Motor neuron (in vitro differentiated cells): ENCODE results near the gene CCR3. TPM values are rescaled to one million over a fixed set of nuclear protein-coding genes. Genes with fewer than 3 reads are reported as not detected.
"Not testable (repeated sequence)": the region's sequence is repeated elsewhere in the genome, so short reads cannot be mapped to it uniquely, and the experiment has no call there.

Experiments
- ATAC-seq, 8 experiments: fragments of 200-7000 bp; cut with Tn5 transposase; replicated peaks in 6 of 8; 2 replicates each; pipeline ENCODE4 v1.8.0; 2021; ENCODE audit warnings: mild to moderate bottlenecking in 8 of 8, moderate library complexity in 8 of 8
- H3K27ac ChIP-seq, 2 donors: fragments of 250-450 bp; sonication (Bioruptor Pico); 2 replicates each; pipeline ENCODE4 v1.9.0; 2021; ENCODE audit warnings: antibody characterized with exemption in 2 of 2, mild to moderate bottlenecking in 2 of 2, moderate library complexity in 1 of 2
- H3K4me1 ChIP-seq, 2 donors: fragments of 250-450 bp; sonication (Bioruptor Pico); replicated peaks in 1 of 2; 2 replicates each; pipeline ENCODE4 v1.6.1; 2021; ENCODE audit warnings: antibody characterized with exemption in 2 of 2, mild to moderate bottlenecking in 2 of 2, moderate library complexity in 1 of 2
- H3K4me3 ChIP-seq, 5 donors: fragments of 250-450 bp; sonication (Bioruptor Pico); 2 replicates each; pipeline ENCODE4 v1.9.0; 2021; ENCODE audit warnings: antibody characterized with exemption in 5 of 5, mild to moderate bottlenecking in 5 of 5, moderate library complexity in 4 of 5
- WGBS, 10 experiments: fragments of 450-650 bp; shearing (Covaris generic); methylation state at CpG; one replicate each; pipeline ENCODE4 v1.0.0; 2022; 5-methylcytosine and 5-hydroxymethylcytosine counted together
- in situ Hi-C, 9 experiments: fragments of 400-800 bp; cut with MboI; loops; one replicate each; pipeline ENCODE4 v1.15.0; 2021; ENCODE audit warnings: low sequenced_read_pairs in 9 of 9, low pct_unique_long_range_greater_than_20kb in 2 of 9; ENCODE audit not compliant: unreplicated experiment in 9 of 9
- total RNA-seq, 8 experiments: library from RNA; unstranded; fragments of 300-600 nt; gene quantifications; 2 replicates each; pipeline versions ENCODE4 v1.2.3 to v1.2.4, GENCODE V29; 2022

Gene CCR3
- under 1 TPM in 4 of 8 experiments, not detected in 4; 0.25 to 0.57 (median 0.36) TPM for total RNA-seq

- Histone ChIP-seq H3K4me1 (no peaks in the 10 kb centered on the region), H3K4me3 (no peak within 1 kb of the TSS), H3K27ac (no peak within 1 kb of the TSS)
- ATAC-seq: no peak
- in situ Hi-C loops: no loop called here
- 50 to 100% (median 72%) methylated on average over 1 to 4 of the region's 4 CpGs for WGBS, 10 experiments
Measured at GRCh38 chr3:46242120-46242519, at the start of gene CCR3. CCR3 (plus strand) TSS chr3:46242460; CDS start chr3:46265159, 22,699 bp downstream.

GRCh38 chr3:46192939-46193338 lies 49.3 kb upstream of the CCR3 start:
- ATAC-seq: no peak
- no peak overlapping the region for H3K4me3 ChIP-seq
- no peaks in the 10 kb centered on the region for H3K4me1 ChIP-seq
- H3K27ac ChIP-seq: no peak overlapping the region
- in situ Hi-C loops: no loop called here
- 53 to 85% (median 77%) methylated on average over 3 to 5 of the region's 5 CpGs for WGBS, 10 experiments

- Histone ChIP-seq H3K4me3 (no peak overlapping the region), H3K4me1 (no peaks in the 10 kb centered on the region), H3K27ac (no peak overlapping the region)
- 0 to 89% (median 54%) methylated on average over 1 of the region's 1 CpG; no CpG with 5 or more reads in 4 of the 10 experiments for WGBS, 10 experiments
- in situ Hi-C loops: no loop called here
- ATAC-seq: no peak
Measured at GRCh38 chr3:46193436-46193835, 48.8 kb upstream of the CCR3 start.

DNA sequence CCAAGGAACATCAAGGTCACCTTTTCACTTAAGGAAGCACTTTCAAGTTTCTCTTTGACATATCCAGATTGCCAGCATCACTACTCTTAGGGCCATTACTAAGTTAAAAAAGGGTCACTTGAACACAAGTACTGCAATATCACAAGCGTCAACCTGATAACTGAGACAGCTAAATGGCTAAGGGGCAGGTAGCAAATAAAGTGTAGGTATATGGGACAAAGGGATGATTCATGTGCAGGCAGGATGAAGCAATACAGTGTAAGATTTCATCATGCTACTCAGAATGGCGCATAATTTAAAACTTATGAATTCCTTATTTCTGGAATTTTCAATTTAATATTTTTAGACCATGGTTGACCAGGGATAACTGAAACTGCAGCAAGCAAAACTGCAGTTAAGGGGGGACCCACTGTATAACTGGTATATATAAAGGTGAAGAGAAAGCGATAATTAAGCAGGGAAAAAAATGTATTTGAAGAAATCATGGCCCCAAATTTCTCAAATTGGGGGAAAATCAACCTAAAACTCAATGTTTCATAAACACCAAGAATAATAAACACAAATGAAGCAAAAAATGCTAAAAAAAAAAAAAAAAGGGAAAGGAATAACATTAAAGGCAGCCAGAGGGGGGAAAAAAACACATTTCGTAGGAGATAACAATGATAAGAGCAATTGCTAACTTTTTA lies 47.2 kb upstream of the CCR3 start:
- WGBS, 10 experiments: 62 to 100% (median 85%) methylated on average over 1 to 4 of the region's 4 CpGs
- in situ Hi-C loops: no loop called here
- Histone ChIP-seq H3K4me1 (no peaks in the 10 kb centered on the region), H3K27ac (no peak overlapping the region), H3K4me3 (no peak overlapping the region)
- no peak for ATAC-seq

GRCh38 chr3:46196261-46196957 lies 45.9 kb upstream of the CCR3 start:
- no peak for ATAC-seq
- WGBS, 10 experiments: 45 to 89% (median 83%) methylated on average over 2 to 7 of the region's 7 CpGs
- Histone ChIP-seq H3K27ac (no peak overlapping the region), H3K4me1 (no peaks in the 10 kb centered on the region), H3K4me3 (no peak overlapping the region)
- in situ Hi-C loops: no loop called here

- ATAC-seq: no peak
- 33 to 91% (median 59%) methylated on average over 1 to 5 of the region's 5 CpGs; no CpG with 5 or more reads in 2 of the 10 experiments for WGBS, 10 experiments
- Histone ChIP-seq H3K27ac (no peak overlapping the region), H3K4me3 (no peak overlapping the region), H3K4me1 (no peaks in the 10 kb centered on the region)
- in situ Hi-C loops: loop anchor here in 1 of 9 experiments (25.0 kb wide), 1 partner anchor 263 kb away; the partner anchor contains the start of gene CXCR6
Measured at GRCh38 chr3:46200211-46200610, 42.0 kb upstream of the CCR3 start.

GRCh38 chr3:46200790-46201189 lies 41.5 kb upstream of the CCR3 start:
- no peak overlapping the region for H3K27ac ChIP-seq
- in situ Hi-C loops: loop anchor here in 1 of 9 experiments (25.0 kb wide), 1 partner anchor 263 kb away; the partner anchor contains the start of gene CXCR6
- H3K4me3 ChIP-seq: no peak overlapping the region
- WGBS, 10 experiments: 0 to 67% (median 53%) methylated on average over 1 of the region's 1 CpG; no CpG with 5 or more reads in 3 of the 10 experiments
- no peaks in the 10 kb centered on the region for H3K4me1 ChIP-seq
- ATAC-seq: no peak

DNA sequence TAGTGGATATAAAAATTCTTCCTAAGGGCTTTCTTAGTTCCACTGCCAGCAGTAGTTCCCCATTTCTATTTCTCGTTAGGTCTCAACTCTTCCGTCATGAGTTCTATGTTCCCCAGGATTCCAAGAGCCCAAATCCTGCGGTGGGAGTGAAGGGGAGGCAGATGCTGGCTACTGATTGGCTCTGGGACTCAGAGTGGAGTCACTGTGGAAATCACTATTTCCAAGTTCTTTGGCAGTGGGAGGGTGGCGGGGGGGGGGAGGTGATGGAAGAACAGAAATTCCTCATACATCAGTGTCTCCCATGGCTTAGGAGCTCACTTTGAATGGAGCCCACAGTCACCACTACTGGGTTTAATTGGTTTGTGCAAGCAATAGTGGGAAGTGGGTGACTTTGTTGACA lies 39.7 kb upstream of the CCR3 start:
- H3K4me1 ChIP-seq: no peaks in the 10 kb centered on the region
- no peak overlapping the region for H3K4me3 ChIP-seq
- in situ Hi-C loops: loop anchor here in 1 of 9 experiments (25.0 kb wide), 1 partner anchor 265 kb away; the partner anchor contains the start of gene CXCR6
- H3K27ac ChIP-seq: no peak overlapping the region
- no peak for ATAC-seq
- WGBS, 10 experiments: 20 to 87% (median 70%) methylated on average over 1 to 4 of the region's 4 CpGs; no CpG with 5 or more reads in 6 of the 10 experiments

DNA sequence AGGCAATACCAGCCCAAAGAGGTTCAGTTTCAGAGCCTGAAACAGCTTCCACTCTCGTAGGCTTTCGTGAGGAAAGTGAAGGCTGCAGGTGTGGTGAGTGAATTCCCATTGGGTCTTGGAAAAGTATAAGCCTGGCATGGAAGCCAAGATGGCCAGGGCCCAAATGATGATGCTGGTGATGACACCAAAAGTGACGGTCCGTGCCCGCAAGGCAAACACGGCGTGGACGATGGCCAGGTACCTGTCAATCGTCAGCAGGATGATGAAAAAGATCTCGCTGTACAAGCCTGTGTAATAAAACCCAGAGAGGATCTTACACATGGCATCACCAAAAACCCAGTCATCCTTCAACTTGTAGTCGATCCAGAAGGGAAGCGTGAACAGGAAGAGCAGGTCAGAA lies 38.6 kb upstream of the CCR3 start:
- Histone ChIP-seq H3K4me3 (no peak overlapping the region), H3K27ac (no peak overlapping the region), H3K4me1 (no peaks in the 10 kb centered on the region)
- no peak for ATAC-seq
- WGBS, 10 experiments: 57 to 100% (median 91%) methylated on average over 2 to 12 of the region's 12 CpGs; no CpG with 5 or more reads in 2 of the 10 experiments
- in situ Hi-C loops: loop anchor here in 1 of 9 experiments (25.0 kb wide), 1 partner anchor 266 kb away; the partner anchor contains the start of gene CXCR6

DNA sequence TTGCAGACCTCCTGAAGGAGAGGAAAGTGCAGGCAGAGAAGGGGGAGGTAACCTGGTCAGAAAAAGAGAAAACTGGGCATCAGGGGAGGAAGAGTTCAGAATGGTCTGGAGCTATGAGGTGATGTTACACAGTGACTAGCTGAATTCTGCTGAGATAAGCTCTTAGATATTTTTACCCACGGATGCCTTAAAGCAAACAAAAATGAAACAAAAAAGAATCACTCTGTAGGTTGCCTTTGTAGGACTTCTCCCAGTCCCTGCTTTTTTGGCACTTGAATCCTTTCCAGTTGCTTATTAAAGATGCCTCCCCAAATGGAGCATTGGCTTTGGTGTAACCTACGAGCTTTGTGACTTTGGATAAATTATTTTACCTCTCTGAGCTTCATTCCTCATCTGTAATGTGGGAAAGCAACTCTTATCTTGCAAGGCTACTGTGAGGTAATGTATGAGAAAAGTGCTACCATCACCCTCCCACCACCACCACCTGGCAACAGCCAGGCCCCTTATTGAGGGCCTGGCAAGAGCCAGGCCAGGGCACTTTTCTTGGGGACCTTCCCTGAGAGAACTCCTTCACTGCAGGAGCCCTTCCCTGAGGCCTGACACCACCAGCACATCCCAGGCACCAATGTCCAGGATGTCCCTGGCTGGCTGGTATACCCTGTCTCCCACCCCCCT lies 36.8 kb upstream of the CCR3 start:
- no peak for ATAC-seq
- H3K4me1 ChIP-seq: no peaks in the 10 kb centered on the region
- no peak overlapping the region for H3K27ac ChIP-seq
- WGBS, 10 experiments: 20 to 100% (median 63%) methylated on average over 1 to 2 of the region's 2 CpGs; no CpG with 5 or more reads in 2 of the 10 experiments
- in situ Hi-C loops: loop anchor here in 1 of 9 experiments (25.0 kb wide), 1 partner anchor 268 kb away; the partner anchor contains the start of gene CXCR6
- no peak overlapping the region for H3K4me3 ChIP-seq

GRCh38 chr3:46206282-46207015 lies 35.8 kb upstream of the CCR3 start:
- no peaks in the 10 kb centered on the region for H3K4me1 ChIP-seq
- H3K4me3 ChIP-seq: no peak overlapping the region
- H3K27ac ChIP-seq: no peak overlapping the region
- in situ Hi-C loops: loop anchor here in 1 of 9 experiments (25.0 kb wide), 1 partner anchor 269 kb away; the partner anchor contains the start of gene CXCR6
- no peak for ATAC-seq
- WGBS, 10 experiments: 20 to 100% (median 44%) methylated on average over 1 to 4 of the region's 6 CpGs; no CpG with 5 or more reads in 4 of the 10 experiments

DNA sequence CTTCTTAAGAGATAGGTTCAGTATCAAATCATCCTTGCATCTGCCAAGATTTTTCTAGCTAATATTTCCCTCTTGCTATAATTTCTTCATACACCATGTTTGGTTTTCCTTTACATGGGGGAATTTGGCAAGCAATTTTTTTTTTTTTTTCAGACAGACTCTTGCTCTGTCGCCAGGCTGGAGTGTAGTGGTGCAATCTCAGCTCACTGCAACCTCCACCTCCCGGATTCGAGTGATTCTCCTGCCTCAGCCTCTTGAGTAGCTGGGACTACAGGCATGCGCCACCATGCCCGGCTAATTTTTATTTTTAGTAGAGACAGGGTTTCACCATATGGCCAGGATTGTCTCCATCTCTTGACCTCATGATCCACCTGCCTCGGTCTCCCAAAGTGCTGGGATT lies 34.7 kb upstream of the CCR3 start:
- H3K4me1 ChIP-seq, ATAC-seq, H3K27ac ChIP-seq, H3K4me3 ChIP-seq: not testable (repeated sequence)
- in situ Hi-C loops: loop anchor here in 1 of 9 experiments (25.0 kb wide), 1 partner anchor 270 kb away; the partner anchor contains the start of gene CXCR6
- 86 to 98% (median 92%) methylated on average over 2 to 6 of the region's 6 CpGs; no CpG with 5 or more reads in 5 of the 10 experiments for WGBS, 10 experiments
